ENCODE results near the gene DGKH.

Gene DGKH

DNA sequence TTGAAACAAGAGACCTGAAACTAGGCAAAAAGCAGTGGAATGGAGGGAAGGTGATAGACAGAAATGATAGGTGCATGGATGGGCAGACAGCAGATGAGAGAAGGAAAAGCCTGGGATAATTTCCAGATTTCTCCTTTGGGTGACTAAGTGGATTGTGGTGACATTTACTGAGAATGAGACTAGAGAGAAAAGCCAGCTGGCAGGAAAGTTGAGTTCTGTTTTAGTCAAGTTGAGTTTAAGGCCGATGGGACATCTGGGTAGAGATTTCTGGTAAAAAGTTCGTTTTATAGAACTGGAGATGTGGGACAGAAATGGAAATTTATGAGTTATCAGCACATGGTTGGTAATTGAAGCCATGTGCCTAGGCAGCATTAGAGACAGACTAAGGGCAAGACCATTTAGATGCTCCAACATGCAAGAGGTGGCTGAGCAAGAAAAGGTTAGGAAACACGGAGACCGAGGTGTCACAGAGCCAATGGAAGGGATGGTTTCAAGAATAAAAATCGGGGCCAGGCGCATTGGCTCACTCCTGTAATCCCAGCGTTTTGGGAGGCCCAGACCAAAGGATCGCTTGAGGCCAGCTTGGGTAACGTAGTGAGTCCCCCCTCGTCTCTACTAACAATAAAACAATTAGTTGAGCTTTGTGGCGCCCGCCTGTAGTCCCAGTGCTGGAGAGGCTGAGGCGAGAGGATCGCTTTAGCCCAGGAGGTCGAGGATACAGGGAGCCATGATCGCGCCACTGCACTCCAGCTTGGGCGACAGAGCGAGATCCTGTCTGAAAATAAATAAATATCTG is 9.6 kb upstream of the DGKH start:
- TF ChIP-seq, protein P1, sequence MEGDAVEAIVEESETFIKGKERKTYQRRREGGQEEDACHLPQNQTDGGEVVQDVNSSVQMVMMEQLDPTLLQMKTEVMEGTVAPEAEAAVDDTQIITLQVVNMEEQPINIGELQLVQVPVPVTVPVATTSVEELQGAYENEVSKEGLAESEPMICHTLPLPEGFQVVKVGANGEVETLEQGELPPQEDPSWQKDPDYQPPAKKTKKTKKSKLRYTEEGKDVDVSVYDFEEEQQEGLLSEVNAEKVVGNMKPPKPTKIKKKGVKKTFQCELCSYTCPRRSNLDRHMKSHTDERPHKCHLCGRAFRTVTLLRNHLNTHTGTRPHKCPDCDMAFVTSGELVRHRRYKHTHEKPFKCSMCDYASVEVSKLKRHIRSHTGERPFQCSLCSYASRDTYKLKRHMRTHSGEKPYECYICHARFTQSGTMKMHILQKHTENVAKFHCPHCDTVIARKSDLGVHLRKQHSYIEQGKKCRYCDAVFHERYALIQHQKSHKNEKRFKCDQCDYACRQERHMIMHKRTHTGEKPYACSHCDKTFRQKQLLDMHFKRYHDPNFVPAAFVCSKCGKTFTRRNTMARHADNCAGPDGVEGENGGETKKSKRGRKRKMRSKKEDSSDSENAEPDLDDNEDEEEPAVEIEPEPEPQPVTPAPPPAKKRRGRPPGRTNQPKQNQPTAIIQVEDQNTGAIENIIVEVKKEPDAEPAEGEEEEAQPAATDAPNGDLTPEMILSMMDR (conservative IDR thresholded peaks at IDR 0.05; ENCODE audit: low read depth, low read length) = no peak
- Histone ChIP-seq H3K9ac (no peak overlapping the region; the same call in 1 of the 2 replicates), H3K4me2 (peak overlapping the region; percentile 62), H3K4me3 (IDR thresholded peaks at IDR 0.05; ENCODE audit: insufficient read depth, low read depth, low read length) (no peak overlapping the region), H3K4me1 (ENCODE audit: low read depth, poor library complexity, severe bottlenecking) (peaks cover 28% of the 10 kb centered on the region), H3K27ac (peak overlapping the region; percentile 91; the same call in 1 of the 2 replicates), H3K36me3 (ENCODE audit: insufficient read depth) (no peaks in the 10 kb centered on the region), H4K20me1 (ENCODE audit: insufficient read depth) (no peaks in the 10 kb centered on the region), H3K27me3 (ENCODE audit: insufficient read depth, low read depth) (no peaks in the 10 kb centered on the region), H3K79me2 (ENCODE audit: insufficient read depth, low read depth) (peaks cover 30% of the 10 kb centered on the region), H2AFZ (ENCODE audit: low read depth) (no peak overlapping the region)

DNA sequence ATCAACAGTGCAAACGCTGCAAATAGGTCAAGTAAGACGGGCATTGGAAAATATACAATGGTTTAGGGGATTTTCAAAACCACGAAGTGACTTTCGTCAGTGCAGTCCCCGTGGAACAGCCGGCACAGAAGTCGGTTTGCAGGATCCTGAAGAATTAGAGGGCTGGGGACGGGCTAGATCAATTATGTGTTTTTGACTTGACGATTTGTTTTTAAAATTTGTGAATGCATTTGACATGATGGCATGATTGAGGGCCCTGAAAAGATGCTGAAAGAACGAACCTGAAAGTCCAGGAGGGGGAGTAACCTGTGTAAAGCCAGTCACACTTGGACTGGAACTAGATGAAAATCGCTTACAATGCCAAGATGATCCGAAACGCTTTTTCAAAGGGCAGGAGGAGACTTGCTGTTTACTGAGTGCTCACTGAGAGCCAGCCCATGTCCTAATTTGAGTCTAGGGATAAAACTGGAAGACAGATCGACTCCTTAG is 8.9 kb upstream of the DGKH start:
- no peaks in the 10 kb centered on the region for H3K27me3 ChIP-seq (ENCODE audit: insufficient read depth, low read depth)

DNA sequence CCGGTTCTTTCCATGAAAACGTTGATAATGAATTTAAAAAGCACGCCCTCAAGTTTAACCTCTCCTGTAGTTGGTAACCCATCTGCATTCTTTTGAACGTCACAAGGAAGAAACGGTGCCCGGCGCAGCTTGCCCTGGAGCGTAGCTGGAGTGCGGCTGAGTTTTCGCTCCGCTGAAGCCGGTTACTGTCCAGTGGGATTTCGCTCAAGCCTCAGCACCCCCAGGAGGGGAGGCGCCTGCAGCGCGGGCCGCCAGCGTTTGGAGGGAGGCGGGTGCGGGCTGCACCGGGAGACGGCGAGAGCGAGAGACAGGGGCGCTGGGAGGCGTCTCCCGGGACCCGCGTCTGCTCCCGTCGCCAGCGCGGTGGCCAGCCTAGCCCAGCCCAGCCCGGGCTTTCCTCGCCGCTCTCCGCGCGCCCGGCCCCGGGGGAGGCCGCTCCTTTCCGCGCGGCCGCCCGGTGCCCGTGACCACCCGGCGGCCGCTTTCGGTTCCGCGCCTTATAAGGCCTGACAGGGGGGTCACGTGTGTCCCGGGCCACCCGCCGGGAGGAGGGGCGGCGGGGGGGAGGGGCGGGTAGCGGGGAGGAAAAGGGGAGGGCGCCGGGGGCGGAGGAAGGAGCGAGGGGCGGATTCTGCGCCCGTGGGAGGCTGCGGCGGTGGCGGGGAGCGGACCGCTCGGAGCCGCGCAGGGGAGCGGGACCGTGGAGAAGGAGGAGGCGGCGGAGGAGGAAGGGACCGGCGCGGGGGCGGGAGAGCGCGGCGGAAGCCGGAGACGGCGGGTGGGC is 8.3 kb upstream of the DGKH start:
- Histone ChIP-seq H3K4me3 (IDR thresholded peaks at IDR 0.05; ENCODE audit: insufficient read depth, low read depth, low read length) (no peak overlapping the region), H3K4me1 (ENCODE audit: low read depth, poor library complexity, severe bottlenecking) (peaks cover 41% of the 10 kb centered on the region), H3K9ac (peak overlapping the region; percentile 86), H3K4me2 (peak overlapping the region; percentile 62), H3K27ac (peak overlapping the region; percentile 91), H3K79me2 (ENCODE audit: insufficient read depth, low read depth) (peaks cover 43% of the 10 kb centered on the region), H3K27me3 (ENCODE audit: insufficient read depth, low read depth) (no peaks in the 10 kb centered on the region), H3K36me3 (ENCODE audit: insufficient read depth) (no peaks in the 10 kb centered on the region), H2AFZ (ENCODE audit: low read depth) (peak overlapping the region; percentile 66), H4K20me1 (ENCODE audit: insufficient read depth) (no peaks in the 10 kb centered on the region)
- TF ChIP-seq, protein P1 (conservative IDR thresholded peaks at IDR 0.05; ENCODE audit: low read depth, low read length) = no peak

More for the DNA sequence above, 8.9 kb upstream of the DGKH start:
- Histone ChIP-seq H3K79me2 (ENCODE audit: insufficient read depth, low read depth) (peaks cover 36% of the 10 kb centered on the region), H3K36me3 (ENCODE audit: insufficient read depth) (no peaks in the 10 kb centered on the region), H3K4me3 (IDR thresholded peaks at IDR 0.05; ENCODE audit: insufficient read depth, low read depth, low read length) (no peak overlapping the region), H3K9ac (peak overlapping the region; percentile 86), H3K4me1 (ENCODE audit: low read depth, poor library complexity, severe bottlenecking) (peaks cover 35% of the 10 kb centered on the region), H4K20me1 (ENCODE audit: insufficient read depth) (no peaks in the 10 kb centered on the region), H3K27ac (peak overlapping the region; percentile 91), H2AFZ (ENCODE audit: low read depth) (peak overlapping the region; percentile 66), H3K4me2 (peak overlapping the region; percentile 62)
- TF ChIP-seq, protein P1 (conservative IDR thresholded peaks at IDR 0.05; ENCODE audit: low read depth, low read length) = no peak

DNA sequence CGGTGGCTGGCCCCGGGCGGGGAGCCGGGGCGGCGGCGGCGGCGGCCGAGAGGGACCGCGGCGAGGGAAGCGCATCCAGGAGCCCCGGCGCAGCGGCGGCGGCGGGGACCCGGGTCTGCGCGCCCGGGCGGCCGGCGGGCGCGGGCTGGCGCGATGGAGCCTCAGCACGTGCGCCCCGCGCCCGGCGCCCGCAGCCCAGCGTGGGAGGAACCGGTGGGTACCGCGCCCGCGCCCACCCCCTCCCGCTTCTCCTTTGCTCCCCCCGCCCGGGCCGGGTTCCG is 7.8 kb upstream of the DGKH start:
- TF ChIP-seq, protein P1 (conservative IDR thresholded peaks at IDR 0.05; ENCODE audit: low read depth, low read length) = no peak
- H3K27me3 ChIP-seq (ENCODE audit: insufficient read depth, low read depth) = no peaks in the 10 kb centered on the region
- H3K36me3 ChIP-seq (ENCODE audit: insufficient read depth) = no peaks in the 10 kb centered on the region
- H2AFZ ChIP-seq (ENCODE audit: low read depth) = peak overlapping the region; percentile 18; the same call in 1 of the 2 replicates
- H3K27ac ChIP-seq = peak overlapping the region; percentile 70
- H4K20me1 ChIP-seq (ENCODE audit: insufficient read depth) = no peaks in the 10 kb centered on the region
- no peak overlapping the region for H3K4me3 ChIP-seq (IDR thresholded peaks at IDR 0.05; ENCODE audit: insufficient read depth, low read depth, low read length)
- H3K79me2 ChIP-seq (ENCODE audit: insufficient read depth, low read depth) = peaks cover 48% of the 10 kb centered on the region
- peaks cover 46% of the 10 kb centered on the region for H3K4me1 ChIP-seq (ENCODE audit: low read depth, poor library complexity, severe bottlenecking)
- H3K4me2 ChIP-seq = no peak overlapping the region
- H3K9ac ChIP-seq = peak overlapping the region; percentile 76
